T47D (cell line): Measurements from ENCODE around the gene MRPL19.

Source experiments
- DNase-seq, 2 experiments: peaks; one replicate each; pipeline versions ENCODE4 v3.0.0 to v3.0.0-alpha.2; 2011 to 2012; ENCODE audit warnings: low read depth in 1 of 2, low spot score in 1 of 2
- JUND ChIP-seq: IDR thresholded peaks from 2 replicates; pipeline ENCODE4 v1.6.1; 2012; ENCODE audit warnings: low read depth
- in situ Hi-C: cut with HindIII; loops from 2 replicates; pipeline ENCODE4 v1.10.0; 2016; ENCODE audit warnings: low sequenced_read_pairs, low pct_unique_long_range_greater_than_20kb

MRPL19 gene

GRCh38 chr2:75729861-75730260 is 83.3 kb downstream of the MRPL19 start:
- peak in 1 of 2 experiments; percentile 36 for DNase-seq
- no peak for TF ChIP-seq JUND
- in situ Hi-C loops: no loop called here

GRCh38 chr2:75736276-75736675 is 89.7 kb downstream of the MRPL19 start:
- in situ Hi-C loops: no loop called here
- no peak for DNase-seq
- TF ChIP-seq JUND: no peak

DNA sequence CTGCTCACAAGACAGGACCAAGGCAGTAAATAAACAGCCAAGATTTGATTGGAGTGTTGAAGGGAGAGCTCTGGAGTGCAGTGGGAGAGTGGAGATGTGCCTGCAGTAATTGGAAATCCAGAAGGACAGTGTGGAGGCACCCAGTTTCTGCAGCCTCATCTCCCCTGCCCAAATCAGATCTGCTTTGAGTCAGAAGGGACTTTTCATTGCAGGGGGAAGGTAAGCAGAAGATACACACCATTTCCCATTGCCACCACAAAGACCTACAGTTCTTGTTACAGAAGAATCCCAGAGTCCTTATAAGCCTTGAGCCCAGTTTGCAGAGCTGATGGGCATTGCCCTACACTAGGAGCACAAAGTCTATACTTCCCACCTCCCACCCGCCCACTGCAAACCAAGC is 91.4 kb downstream of the MRPL19 start:
- in situ Hi-C loops: no loop called here
- no peak for DNase-seq
- no peak for TF ChIP-seq JUND
